ENCODE data around the gene ZHX3.

DNA sequence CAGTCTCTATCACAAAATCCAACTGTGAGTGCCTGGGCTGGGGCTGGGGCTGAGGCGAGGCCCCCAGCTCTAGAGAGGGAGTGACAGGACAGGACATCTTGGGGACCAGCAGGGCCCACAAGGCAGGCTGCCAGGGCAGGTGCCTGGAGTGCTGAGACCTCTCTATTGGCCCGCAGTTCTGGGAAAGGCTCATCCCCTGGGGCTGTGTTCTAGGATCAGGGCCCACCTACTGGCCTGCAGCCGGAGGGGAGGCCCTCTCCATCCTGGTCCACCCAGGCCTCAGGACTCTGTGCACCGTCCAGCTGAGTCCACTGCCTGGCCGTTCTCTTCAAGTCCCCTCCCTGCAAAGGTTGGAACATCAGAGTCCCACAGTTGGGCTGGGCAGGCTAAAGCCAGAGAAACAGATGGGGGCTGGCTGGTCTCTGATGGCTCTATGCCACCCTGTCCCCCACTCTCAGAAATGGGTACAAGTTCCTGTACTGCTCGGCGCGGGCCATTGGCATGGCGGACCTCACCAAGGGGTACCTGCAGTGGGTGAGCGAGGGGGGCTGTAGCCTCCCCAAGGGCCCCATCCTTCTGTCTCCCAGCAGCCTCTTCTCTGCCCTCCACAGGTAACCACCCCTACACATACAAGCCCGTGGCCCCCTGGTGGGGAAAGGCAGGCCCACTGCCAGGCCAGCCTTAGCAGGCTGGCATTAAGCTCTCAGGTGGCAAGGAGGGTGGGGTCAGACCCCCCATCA is 40.1 kb upstream of the ZHX3 start:
- TF ChIP-seq, protein P1, sequence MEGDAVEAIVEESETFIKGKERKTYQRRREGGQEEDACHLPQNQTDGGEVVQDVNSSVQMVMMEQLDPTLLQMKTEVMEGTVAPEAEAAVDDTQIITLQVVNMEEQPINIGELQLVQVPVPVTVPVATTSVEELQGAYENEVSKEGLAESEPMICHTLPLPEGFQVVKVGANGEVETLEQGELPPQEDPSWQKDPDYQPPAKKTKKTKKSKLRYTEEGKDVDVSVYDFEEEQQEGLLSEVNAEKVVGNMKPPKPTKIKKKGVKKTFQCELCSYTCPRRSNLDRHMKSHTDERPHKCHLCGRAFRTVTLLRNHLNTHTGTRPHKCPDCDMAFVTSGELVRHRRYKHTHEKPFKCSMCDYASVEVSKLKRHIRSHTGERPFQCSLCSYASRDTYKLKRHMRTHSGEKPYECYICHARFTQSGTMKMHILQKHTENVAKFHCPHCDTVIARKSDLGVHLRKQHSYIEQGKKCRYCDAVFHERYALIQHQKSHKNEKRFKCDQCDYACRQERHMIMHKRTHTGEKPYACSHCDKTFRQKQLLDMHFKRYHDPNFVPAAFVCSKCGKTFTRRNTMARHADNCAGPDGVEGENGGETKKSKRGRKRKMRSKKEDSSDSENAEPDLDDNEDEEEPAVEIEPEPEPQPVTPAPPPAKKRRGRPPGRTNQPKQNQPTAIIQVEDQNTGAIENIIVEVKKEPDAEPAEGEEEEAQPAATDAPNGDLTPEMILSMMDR (IDR thresholded peaks at IDR 0.05) = no peak
- TF ChIP-seq EP300 (IDR thresholded peaks at IDR 0.05) (no peak), POLR2A (IDR thresholded peaks at IDR 0.05) (no peak), POLR2AphosphoS5 (IDR thresholded peaks at IDR 0.05) (no peak)

Data from stomach (tissue), 4 donors.